B cell (primary cell): Measurements from ENCODE around the gene ENDOV.

Source experiments
- CTCF ChIP-seq: fragments of 200-600 bp; IDR thresholded peaks from one replicate; pipeline ENCODE4 v1.8.0; 2022; ENCODE audit warnings: antibody characterized with exemption, mild to moderate bottlenecking
- EZH2 ChIP-seq: IDR thresholded peaks from 2 replicates; pipeline ENCODE4 v1.6.1; 2012; ENCODE audit warnings: borderline replicate concordance, low read depth, mild to moderate bottlenecking, moderate library complexity, low read length; ENCODE audit not compliant: insufficient read depth, poor library complexity, severe bottlenecking

DNA sequence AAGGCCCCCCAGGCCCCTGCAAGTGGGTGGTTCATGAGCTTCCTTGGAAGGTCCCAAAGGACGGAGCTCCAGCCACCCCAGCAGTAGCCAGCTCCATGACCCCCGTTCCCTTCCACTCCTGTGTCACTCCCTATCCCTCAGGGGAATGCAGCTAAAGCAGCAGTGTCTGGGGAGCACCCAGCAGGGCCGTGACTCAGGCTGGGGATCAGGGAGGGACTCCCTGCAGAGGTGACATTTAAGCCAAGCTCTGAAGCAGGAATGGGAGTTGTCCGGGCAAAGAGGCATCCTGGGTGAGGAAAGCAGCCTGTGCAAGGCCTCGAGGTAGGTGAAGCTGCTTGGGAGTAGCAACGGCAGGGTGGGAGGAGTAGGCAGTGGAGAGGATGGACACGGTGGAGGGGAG is 72.5 kb downstream of the ENDOV start:
- TF ChIP-seq CTCF, result no peak
- TF ChIP-seq EZH2, result no peak
